ENCODE measurements around the gene RILPL1. TPM values are rescaled to one million over a fixed set of nuclear protein-coding genes. Genes with fewer than 3 reads are reported as not detected.

Gene RILPL1
- polyA plus RNA-seq, 2 donors: 5.6 to 7.3 TPM

GRCh38 chr12:123532019-123532418 lies 1.5 kb downstream of the RILPL1 start:
- Histone ChIP-seq H3K27ac (ENCODE audit: low read depth in 2 of 2, low read length in 1 of 2) (no peak overlapping the region), H3K9me3 (ENCODE audit: control insufficient read depth in 2 of 2, insufficient read depth in 1 of 2, low read depth in 1 of 2, low read length in 1 of 2) (no peaks in the 10 kb centered on the region), H3K4me3 (ENCODE audit: low read depth in 1 of 2, low read length in 2 of 2) (peak overlapping the region in 1 of 2 donors; percentile 70), H3K4me1 (ENCODE audit: control insufficient read depth in 2 of 2, insufficient read depth in 2 of 2, low read length in 1 of 2) (peaks cover 2 to 14% of the 10 kb centered on the region in 2 donors), H3K27me3 (ENCODE audit: control insufficient read depth in 1 of 2, insufficient read depth in 2 of 2, low read length in 2 of 2) (no peaks in the 10 kb centered on the region), H3K36me3 (ENCODE audit: control insufficient read depth in 2 of 2, insufficient read depth in 2 of 2, low read length in 1 of 2) (peaks cover 0 to 6% of the 10 kb centered on the region in 2 donors)
- 4 to 15% methylated on average over 1 of the region's 1 CpG for WGBS, 2 donors

GRCh38 chr12:123531091-123531490 lies 2.4 kb downstream of the RILPL1 start:
- 75% methylated on average over 7 of the region's 7 CpGs for WGBS, 2 donors
- Histone ChIP-seq H3K27ac (ENCODE audit: low read depth in 2 of 2, low read length in 1 of 2) (no peak overlapping the region), H3K4me1 (ENCODE audit: control insufficient read depth in 2 of 2, insufficient read depth in 2 of 2, low read length in 1 of 2) (peaks cover 6 to 14% of the 10 kb centered on the region in 2 donors), H3K36me3 (ENCODE audit: control insufficient read depth in 2 of 2, insufficient read depth in 2 of 2, low read length in 1 of 2) (peaks cover 0 to 6% of the 10 kb centered on the region in 2 donors), H3K9me3 (ENCODE audit: control insufficient read depth in 2 of 2, insufficient read depth in 1 of 2, low read depth in 1 of 2, low read length in 1 of 2) (no peaks in the 10 kb centered on the region), H3K27me3 (ENCODE audit: control insufficient read depth in 1 of 2, insufficient read depth in 2 of 2, low read length in 2 of 2) (no peaks in the 10 kb centered on the region), H3K4me3 (ENCODE audit: low read depth in 1 of 2, low read length in 2 of 2) (no peak overlapping the region)

DNA sequence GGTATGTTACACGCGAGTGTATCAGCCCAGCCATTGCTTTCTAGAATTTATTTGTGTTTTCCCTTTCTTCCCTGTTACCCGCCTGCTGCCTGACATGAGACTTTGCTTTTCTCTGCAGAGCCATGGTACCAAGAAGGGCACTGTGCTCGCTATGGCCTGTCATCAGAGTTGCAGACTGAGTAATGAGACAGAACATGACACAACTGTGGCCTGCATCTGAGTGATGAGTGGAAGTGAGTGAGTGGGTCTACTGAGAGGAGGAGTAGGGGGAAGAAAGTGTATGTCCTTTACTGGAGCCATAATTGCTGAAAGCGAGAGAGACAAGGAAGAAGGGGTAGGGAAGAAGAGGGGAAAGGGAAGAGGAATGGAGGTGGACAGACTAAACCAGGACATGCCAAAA lies 2.9 kb downstream of the RILPL1 start:
- peaks cover 6 to 14% of the 10 kb centered on the region in 2 donors for H3K4me1 ChIP-seq (ENCODE audit: control insufficient read depth in 2 of 2, insufficient read depth in 2 of 2, low read length in 1 of 2)
- H3K4me3 ChIP-seq (ENCODE audit: low read depth in 1 of 2, low read length in 2 of 2): no peak overlapping the region
- H3K9me3 ChIP-seq (ENCODE audit: control insufficient read depth in 2 of 2, insufficient read depth in 1 of 2, low read depth in 1 of 2, low read length in 1 of 2): no peaks in the 10 kb centered on the region
- no peaks in the 10 kb centered on the region for H3K27me3 ChIP-seq (ENCODE audit: control insufficient read depth in 1 of 2, insufficient read depth in 2 of 2, low read length in 2 of 2)
- peaks cover 0 to 6% of the 10 kb centered on the region in 2 donors for H3K36me3 ChIP-seq (ENCODE audit: control insufficient read depth in 2 of 2, insufficient read depth in 2 of 2, low read length in 1 of 2)
- 87 to 91% methylated on average over 5 of the region's 5 CpGs for WGBS, 2 donors
- no peak overlapping the region for H3K27ac ChIP-seq (ENCODE audit: low read depth in 2 of 2, low read length in 1 of 2)

DNA sequence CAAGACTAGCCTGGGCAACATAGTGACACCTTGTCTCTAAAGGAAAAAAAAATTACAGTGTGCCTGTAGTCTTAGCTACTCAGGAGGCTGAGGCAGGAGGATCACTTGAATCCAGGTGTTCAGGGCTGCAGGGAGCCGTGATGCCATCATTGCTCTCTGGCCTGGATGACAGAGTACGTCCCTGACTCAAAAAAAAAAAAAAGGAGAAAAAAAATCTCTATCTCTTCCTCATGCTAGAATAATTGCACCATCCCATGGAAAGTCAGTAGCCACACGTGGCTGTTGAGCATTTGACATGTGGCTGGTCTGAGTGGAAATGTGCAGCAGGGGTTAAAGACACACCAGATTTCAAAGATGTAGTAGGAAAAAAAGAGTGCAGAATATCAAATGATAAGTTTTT lies 3.8 kb downstream of the RILPL1 start:
- WGBS, 2 donors: 69 to 75% methylated on average over 3 of the region's 3 CpGs
- Histone ChIP-seq H3K27me3 (ENCODE audit: control insufficient read depth in 1 of 2, insufficient read depth in 2 of 2, low read length in 2 of 2) (no peaks in the 10 kb centered on the region), H3K9me3 (ENCODE audit: control insufficient read depth in 2 of 2, insufficient read depth in 1 of 2, low read depth in 1 of 2, low read length in 1 of 2) (no peaks in the 10 kb centered on the region)

DNA sequence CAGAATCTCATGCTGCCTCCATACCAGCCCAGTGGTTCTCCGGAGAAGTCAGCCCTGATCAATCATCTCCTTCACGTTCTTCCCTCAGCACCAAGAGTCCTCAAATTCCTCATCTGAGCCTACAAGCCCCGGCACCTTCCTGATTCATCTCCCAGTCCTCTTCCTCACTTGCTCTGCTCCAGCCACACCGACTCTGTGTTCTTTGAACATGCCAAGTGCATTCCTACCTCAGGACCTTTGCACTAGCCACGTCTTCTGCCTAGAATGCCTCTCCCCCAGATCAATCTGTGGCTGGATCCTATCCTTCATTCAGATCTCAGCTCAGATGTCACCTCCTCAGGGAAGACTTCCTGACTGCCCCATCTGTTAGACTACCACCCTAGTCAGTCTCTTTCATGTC lies 4.7 kb downstream of the RILPL1 start:
- no peak overlapping the region for H3K27ac ChIP-seq (ENCODE audit: low read depth in 2 of 2, low read length in 1 of 2)
- WGBS, 2 donors: 93 to 96% methylated on average over 5 of the region's 5 CpGs
- peaks cover 6 to 10% of the 10 kb centered on the region in 2 donors for H3K4me1 ChIP-seq (ENCODE audit: control insufficient read depth in 2 of 2, insufficient read depth in 2 of 2, low read length in 1 of 2)
- H3K4me3 ChIP-seq (ENCODE audit: low read depth in 1 of 2, low read length in 2 of 2): no peak overlapping the region
- H3K36me3 ChIP-seq (ENCODE audit: control insufficient read depth in 2 of 2, insufficient read depth in 2 of 2, low read length in 1 of 2): peaks cover 0 to 6% of the 10 kb centered on the region in 2 donors
- no peaks in the 10 kb centered on the region for H3K27me3 ChIP-seq (ENCODE audit: control insufficient read depth in 1 of 2, insufficient read depth in 2 of 2, low read length in 2 of 2)
- H3K9me3 ChIP-seq (ENCODE audit: control insufficient read depth in 2 of 2, insufficient read depth in 1 of 2, low read depth in 1 of 2, low read length in 1 of 2): no peaks in the 10 kb centered on the region

More for the DNA sequence above, 3.8 kb downstream of the RILPL1 start:
- Histone ChIP-seq H3K27ac (ENCODE audit: low read depth in 2 of 2, low read length in 1 of 2) (no peak overlapping the region), H3K4me1 (ENCODE audit: control insufficient read depth in 2 of 2, insufficient read depth in 2 of 2, low read length in 1 of 2) (peaks cover 6 to 14% of the 10 kb centered on the region in 2 donors), H3K36me3 (ENCODE audit: control insufficient read depth in 2 of 2, insufficient read depth in 2 of 2, low read length in 1 of 2) (peaks cover 0 to 6% of the 10 kb centered on the region in 2 donors), H3K4me3 (ENCODE audit: low read depth in 1 of 2, low read length in 2 of 2) (no peak overlapping the region)

DNA sequence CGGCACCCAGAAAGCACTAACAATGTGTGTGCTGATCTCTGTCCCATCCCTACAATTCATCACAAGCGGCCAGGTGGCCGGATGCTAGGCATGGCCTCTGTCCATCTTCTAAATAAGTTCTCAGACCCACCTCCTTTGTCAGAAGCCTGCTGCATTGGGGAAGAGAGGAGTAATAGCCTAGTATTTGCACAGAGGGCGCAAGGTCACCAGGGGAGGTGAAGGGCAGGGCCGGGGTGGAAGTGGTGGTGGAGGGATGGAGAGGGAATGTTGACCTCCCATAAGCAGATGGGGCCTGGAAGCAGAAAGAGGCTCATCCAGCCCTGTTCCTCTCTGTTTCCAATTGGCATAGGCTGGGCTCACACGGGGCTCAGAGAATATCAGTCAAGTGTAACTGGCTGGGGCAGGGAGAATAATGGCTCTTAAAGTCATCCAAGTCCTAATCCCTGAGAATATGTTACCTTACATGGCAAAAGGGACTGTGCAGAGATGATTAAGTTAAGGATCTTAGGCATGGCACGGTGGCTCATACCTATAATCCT lies 6.9 kb downstream of the RILPL1 start:
- WGBS, 2 donors: 64 to 66% methylated on average over 7 of the region's 7 CpGs
- peaks cover 5 to 12% of the 10 kb centered on the region in 2 donors for H3K36me3 ChIP-seq (ENCODE audit: control insufficient read depth in 2 of 2, insufficient read depth in 2 of 2, low read length in 1 of 2)
- no peaks in the 10 kb centered on the region for H3K9me3 ChIP-seq (ENCODE audit: control insufficient read depth in 2 of 2, insufficient read depth in 1 of 2, low read depth in 1 of 2, low read length in 1 of 2)
- no peaks in the 10 kb centered on the region for H3K27me3 ChIP-seq (ENCODE audit: control insufficient read depth in 1 of 2, insufficient read depth in 2 of 2, low read length in 2 of 2)
- H3K4me3 ChIP-seq (ENCODE audit: low read depth in 1 of 2, low read length in 2 of 2): no peak overlapping the region
- peaks cover 3 to 5% of the 10 kb centered on the region in 2 donors for H3K4me1 ChIP-seq (ENCODE audit: control insufficient read depth in 2 of 2, insufficient read depth in 2 of 2, low read length in 1 of 2)
- H3K27ac ChIP-seq (ENCODE audit: low read depth in 2 of 2, low read length in 1 of 2): no peak overlapping the region

GRCh38 chr12:123524378-123524777 lies 9.1 kb downstream of the RILPL1 start:
- no peak overlapping the region for H3K27ac ChIP-seq (ENCODE audit: low read depth in 2 of 2, low read length in 1 of 2)
- no peak overlapping the region for H3K4me3 ChIP-seq (ENCODE audit: low read depth in 1 of 2, low read length in 2 of 2)
- H3K27me3 ChIP-seq (ENCODE audit: control insufficient read depth in 1 of 2, insufficient read depth in 2 of 2, low read length in 2 of 2): no peaks in the 10 kb centered on the region
- peaks cover 5 to 12% of the 10 kb centered on the region in 2 donors for H3K36me3 ChIP-seq (ENCODE audit: control insufficient read depth in 2 of 2, insufficient read depth in 2 of 2, low read length in 1 of 2)
- no peaks in the 10 kb centered on the region for H3K9me3 ChIP-seq (ENCODE audit: control insufficient read depth in 2 of 2, insufficient read depth in 1 of 2, low read depth in 1 of 2, low read length in 1 of 2)
- peaks cover 3 to 6% of the 10 kb centered on the region in 2 donors for H3K4me1 ChIP-seq (ENCODE audit: control insufficient read depth in 2 of 2, insufficient read depth in 2 of 2, low read length in 1 of 2)
- 97 to 99% methylated on average over 7 of the region's 7 CpGs for WGBS, 2 donors

- H3K36me3 ChIP-seq (ENCODE audit: control insufficient read depth in 2 of 2, insufficient read depth in 2 of 2, low read length in 1 of 2): peaks cover 5 to 9% of the 10 kb centered on the region in 2 donors
- peaks cover 3 to 7% of the 10 kb centered on the region in 2 donors for H3K4me1 ChIP-seq (ENCODE audit: control insufficient read depth in 2 of 2, insufficient read depth in 2 of 2, low read length in 1 of 2)
- no peak overlapping the region for H3K27ac ChIP-seq (ENCODE audit: low read depth in 2 of 2, low read length in 1 of 2)
- H3K9me3 ChIP-seq (ENCODE audit: control insufficient read depth in 2 of 2, insufficient read depth in 1 of 2, low read depth in 1 of 2, low read length in 1 of 2): no peaks in the 10 kb centered on the region
- 84 to 87% methylated on average over 10 of the region's 10 CpGs for WGBS, 2 donors
- H3K4me3 ChIP-seq (ENCODE audit: low read depth in 1 of 2, low read length in 2 of 2): no peak overlapping the region
- H3K27me3 ChIP-seq (ENCODE audit: control insufficient read depth in 1 of 2, insufficient read depth in 2 of 2, low read length in 2 of 2): no peaks in the 10 kb centered on the region
Measured at GRCh38 chr12:123523518-123523917, 10.0 kb downstream of the RILPL1 start.

GRCh38 chr12:123522164-123522563 lies 11.4 kb downstream of the RILPL1 start:
- no peak overlapping the region for H3K4me3 ChIP-seq (ENCODE audit: low read depth in 1 of 2, low read length in 2 of 2)

More at GRCh38 chr12:123522164-123522563, 11.4 kb downstream of the RILPL1 start:
- Histone ChIP-seq H3K27me3 (ENCODE audit: control insufficient read depth in 1 of 2, insufficient read depth in 2 of 2, low read length in 2 of 2) (no peaks in the 10 kb centered on the region), H3K9me3 (ENCODE audit: control insufficient read depth in 2 of 2, insufficient read depth in 1 of 2, low read depth in 1 of 2, low read length in 1 of 2) (no peaks in the 10 kb centered on the region), H3K36me3 (ENCODE audit: control insufficient read depth in 2 of 2, insufficient read depth in 2 of 2, low read length in 1 of 2) (peaks cover 5 to 9% of the 10 kb centered on the region in 2 donors), H3K4me1 (ENCODE audit: control insufficient read depth in 2 of 2, insufficient read depth in 2 of 2, low read length in 1 of 2) (peaks cover 3 to 7% of the 10 kb centered on the region in 2 donors), H3K27ac (ENCODE audit: low read depth in 2 of 2, low read length in 1 of 2) (no peak overlapping the region)
- WGBS, 2 donors: 89 to 93% methylated on average over 7 of the region's 7 CpGs

Data from esophagus (tissue), 2 donors.